H9 (cell line): ENCODE measurements around the gene LPP. TPM values are rescaled to one million over a fixed set of nuclear protein-coding genes. Genes with fewer than 3 reads are reported as not detected.

Source experiments
- DNase-seq: peaks from one replicate; pipeline ENCODE4 v3.0.0-alpha.2; 2017
- H2AFZ ChIP-seq: one replicate; pipeline ENCODE4 v1.6.1; 2013; ENCODE audit warnings: mild to moderate bottlenecking, low read length, control low read depth, moderate library complexity
- H2AK5ac ChIP-seq: 2 replicates; pipeline ENCODE4 v1.6.1; 2013; ENCODE audit warnings: low read length, control low read depth, mixed read lengths; ENCODE audit not compliant: insufficient read length
- H2BK120ac ChIP-seq: one replicate; pipeline ENCODE4 v1.6.1; 2013; ENCODE audit warnings: low read depth, mild to moderate bottlenecking, low read length, control low read depth, inconsistent platforms; ENCODE audit not compliant: poor library complexity, severe bottlenecking
- H2BK12ac ChIP-seq: 2 replicates; pipeline ENCODE4 v1.6.1; 2013; ENCODE audit warnings: low read length, control low read depth, mixed read lengths, low read depth; ENCODE audit not compliant: insufficient read length
- H2BK15ac ChIP-seq: 2 replicates; pipeline ENCODE4 v1.6.1; 2013; ENCODE audit warnings: low read depth, low read length, control low read depth
- H2BK20ac ChIP-seq: one replicate; pipeline ENCODE4 v1.6.1; 2013; ENCODE audit warnings: low read depth, mild to moderate bottlenecking, low read length, control low read depth, inconsistent platforms; ENCODE audit not compliant: poor library complexity, severe bottlenecking
- H2BK5ac ChIP-seq: 2 replicates; pipeline ENCODE4 v1.6.1; 2013; ENCODE audit warnings: low read length, control low read depth, mixed read lengths; ENCODE audit not compliant: insufficient read length
- H3K14ac ChIP-seq: 2 replicates; pipeline ENCODE4 v1.6.1; 2013; ENCODE audit warnings: low read length, control low read depth; ENCODE audit not compliant: insufficient read depth
- H3K18ac ChIP-seq: 2 replicates; pipeline ENCODE4 v1.6.1; 2013; ENCODE audit warnings: low read depth, mild to moderate bottlenecking, mixed read lengths, low read length, control low read depth; ENCODE audit not compliant: insufficient read length
- H3K23ac ChIP-seq: 2 replicates; pipeline ENCODE4 v1.6.1; 2013; ENCODE audit warnings: low read length, control low read depth, mixed read lengths, low read depth; ENCODE audit not compliant: insufficient read length
- H3K23me2 ChIP-seq: 2 replicates; pipeline ENCODE4 v1.6.1; 2013; ENCODE audit warnings: low read depth, mild to moderate bottlenecking, mixed read lengths, low read length, control low read depth; ENCODE audit not compliant: insufficient read length, poor library complexity, severe bottlenecking
- H3K27ac ChIP-seq: 2 replicates; pipeline ENCODE4 v1.5.1; 2013; ENCODE audit warnings: low read length, control low read depth, mixed read lengths, low read depth; ENCODE audit not compliant: insufficient read length
- H3K27me3 ChIP-seq: 2 replicates; pipeline ENCODE4 v1.6.1; 2013; ENCODE audit warnings: low read length, control low read depth, inconsistent platforms; ENCODE audit not compliant: insufficient read depth
- H3K4ac ChIP-seq: 2 replicates; pipeline ENCODE4 v1.6.1; 2013; ENCODE audit warnings: low read depth, mild to moderate bottlenecking, control low read depth, inconsistent platforms, low read length, moderate library complexity
- H3K4me1 ChIP-seq: 2 replicates; pipeline ENCODE4 v1.6.1; 2013; ENCODE audit warnings: low read length, control low read depth, inconsistent platforms; ENCODE audit not compliant: insufficient read depth
- H3K4me2 ChIP-seq: 2 replicates; pipeline ENCODE4 v1.6.1; 2013; ENCODE audit warnings: low read length, control low read depth, mixed read lengths; ENCODE audit not compliant: insufficient read length, insufficient read depth
- H3K56ac ChIP-seq: 2 replicates; pipeline ENCODE4 v1.6.1; 2013; ENCODE audit warnings: low read depth, mild to moderate bottlenecking, mixed read lengths, low read length, control low read depth; ENCODE audit not compliant: insufficient read length
- H3K79me1 ChIP-seq: 2 replicates; pipeline ENCODE4 v1.6.1; 2013; ENCODE audit warnings: low read depth, mild to moderate bottlenecking, moderate library complexity, low read length, control low read depth, inconsistent platforms; ENCODE audit not compliant: insufficient read depth, poor library complexity, severe bottlenecking
- H3K79me2 ChIP-seq: 2 replicates; pipeline ENCODE4 v1.6.1; 2013; ENCODE audit warnings: low read length, control low read depth, inconsistent platforms; ENCODE audit not compliant: insufficient read depth
- H3K9ac ChIP-seq: 2 replicates; pipeline ENCODE4 v1.6.1; 2013; ENCODE audit warnings: low read length, control low read depth, mixed read lengths; ENCODE audit not compliant: insufficient read length; ENCODE audit errors: extremely low read depth
- H3K9me3 ChIP-seq: one replicate; pipeline ENCODE4 v1.6.1; 2013; ENCODE audit warnings: low read depth, low read length, inconsistent platforms; ENCODE audit not compliant: control insufficient read depth
- H3T11ph ChIP-seq: one replicate; pipeline ENCODE4 v1.6.1; 2013; ENCODE audit warnings: mild to moderate bottlenecking, low read length, control low read depth, inconsistent platforms
- H4K20me1 ChIP-seq: one replicate; pipeline ENCODE4 v1.6.1; 2013; ENCODE audit not compliant: control insufficient read depth, insufficient read length, insufficient read depth
- H4K5ac ChIP-seq: 2 replicates; pipeline ENCODE4 v1.6.1; 2013; ENCODE audit warnings: low read depth, mild to moderate bottlenecking, mixed read lengths, low read length, control low read depth; ENCODE audit not compliant: insufficient read length
- H4K8ac ChIP-seq: replicated peaks from 2 replicates; pipeline ENCODE4 v1.6.1; 2013; ENCODE audit warnings: low read length, control low read depth, mixed read lengths, low read depth; ENCODE audit not compliant: insufficient read length
- H4K91ac ChIP-seq: 2 replicates; pipeline ENCODE4 v1.6.1; 2013; ENCODE audit warnings: low read depth, mild to moderate bottlenecking, moderate library complexity, mixed read lengths, low read length, control low read depth; ENCODE audit not compliant: insufficient read length
- H3K27ac Mint-ChIP-seq, 3 experiments: 2 replicates in 2 of 3; 3 replicates in 1 of 3; pipeline ENCODE4 v1.8.0; 2020 to 2021; ENCODE audit warnings: mixed read lengths in 3 of 3, mild to moderate bottlenecking in 1 of 3, moderate library complexity in 1 of 3
- H3K27me3 Mint-ChIP-seq: 2 replicates; pipeline ENCODE4 v1.8.0; 2021; ENCODE audit warnings: low read depth, mild to moderate bottlenecking, moderate library complexity, mixed read lengths
- H3K36me3 Mint-ChIP-seq, 3 experiments: 2 replicates in 2 of 3; 3 replicates in 1 of 3; pipeline ENCODE4 v1.8.0; 2020 to 2021; ENCODE audit warnings: low read depth in 3 of 3, mixed read lengths in 3 of 3; ENCODE audit not compliant: insufficient read depth in 1 of 3
- H3K4me1 Mint-ChIP-seq, 2 experiments: 2 replicates each; pipeline ENCODE4 v1.8.0; 2020; ENCODE audit warnings: mixed read lengths in 2 of 2
- H3K4me3 Mint-ChIP-seq, 2 experiments: 2 replicates in 1 of 2; 3 replicates in 1 of 2; pipeline ENCODE4 v1.8.0; 2020 to 2021; ENCODE audit warnings: mild to moderate bottlenecking in 2 of 2, mixed read lengths in 2 of 2, moderate library complexity in 1 of 2
- H3K9me3 Mint-ChIP-seq, 2 experiments: 2 replicates in 1 of 2; 3 replicates in 1 of 2; pipeline ENCODE4 v1.8.0; 2020; ENCODE audit warnings: mild to moderate bottlenecking in 2 of 2, mixed read lengths in 2 of 2, moderate library complexity in 1 of 2
- WGBS: extraction: QIAGEN DNeasy Blood & Tissue Kit; methylation state at CpG from one replicate; pipeline ENCODE4 v1.1.7; 2013; ENCODE audit warnings: missing lambda C conversion rate, low lambda C conversion rate, mixed read lengths; ENCODE audit not compliant: insufficient read length; ENCODE audit errors: extremely low coverage; 5-methylcytosine and 5-hydroxymethylcytosine counted together
- total RNA-seq: library from RNA; stranded (reverse); gene quantifications from 2 replicates; pipeline ENCODE4 v1.2.1, GENCODE V29; 2021
- TF ChIP-seq, protein P1 (sequence below): fragments of 200-600 bp; sonication (generic); conservative IDR thresholded peaks from 3 replicates; pipeline ENCODE4 v1.8.0; 2021; ENCODE audit warnings: antibody characterized with exemption, mild to moderate bottlenecking

LPP gene
- total RNA-seq, 1 experiment from 2014 or later: 64.6 TPM

GRCh38 chr3:188822411-188822810, 668.5 kb downstream of the LPP start:
- Histone ChIP-seq H3K4ac (no peak overlapping the region), H4K8ac (no peak overlapping the region), H3K27me3 (no peaks in the 10 kb centered on the region), H2BK20ac (no peak overlapping the region), H3T11ph (no peak overlapping the region), H2BK12ac (no peak overlapping the region), H3K79me2 (no peaks in the 10 kb centered on the region), H2AK5ac (no peak overlapping the region), H3K79me1 (no peaks in the 10 kb centered on the region), H3K27ac (no peak overlapping the region), H3K56ac (no peak overlapping the region), H3K23me2 (no peaks in the 10 kb centered on the region), H2AFZ (no peak overlapping the region), H4K20me1 (no peaks in the 10 kb centered on the region), H4K5ac (no peak overlapping the region), H3K4me2 (no peak overlapping the region), H3K14ac (no peak overlapping the region), H2BK120ac (no peak overlapping the region), H3K23ac (no peak overlapping the region), H3K18ac (no peak overlapping the region), H3K9ac (no peak overlapping the region), H3K4me1 (no peaks in the 10 kb centered on the region), H4K91ac (no peak overlapping the region), H2BK5ac (no peak overlapping the region), H3K9me3 (no peaks in the 10 kb centered on the region), H2BK15ac (no peak overlapping the region)
- TF ChIP-seq, protein P1, sequence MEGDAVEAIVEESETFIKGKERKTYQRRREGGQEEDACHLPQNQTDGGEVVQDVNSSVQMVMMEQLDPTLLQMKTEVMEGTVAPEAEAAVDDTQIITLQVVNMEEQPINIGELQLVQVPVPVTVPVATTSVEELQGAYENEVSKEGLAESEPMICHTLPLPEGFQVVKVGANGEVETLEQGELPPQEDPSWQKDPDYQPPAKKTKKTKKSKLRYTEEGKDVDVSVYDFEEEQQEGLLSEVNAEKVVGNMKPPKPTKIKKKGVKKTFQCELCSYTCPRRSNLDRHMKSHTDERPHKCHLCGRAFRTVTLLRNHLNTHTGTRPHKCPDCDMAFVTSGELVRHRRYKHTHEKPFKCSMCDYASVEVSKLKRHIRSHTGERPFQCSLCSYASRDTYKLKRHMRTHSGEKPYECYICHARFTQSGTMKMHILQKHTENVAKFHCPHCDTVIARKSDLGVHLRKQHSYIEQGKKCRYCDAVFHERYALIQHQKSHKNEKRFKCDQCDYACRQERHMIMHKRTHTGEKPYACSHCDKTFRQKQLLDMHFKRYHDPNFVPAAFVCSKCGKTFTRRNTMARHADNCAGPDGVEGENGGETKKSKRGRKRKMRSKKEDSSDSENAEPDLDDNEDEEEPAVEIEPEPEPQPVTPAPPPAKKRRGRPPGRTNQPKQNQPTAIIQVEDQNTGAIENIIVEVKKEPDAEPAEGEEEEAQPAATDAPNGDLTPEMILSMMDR: no peak
- Mint-ChIP-seq H3K4me1 (peaks cover 0 to 4% of the 10 kb centered on the region in 2 experiments; a peak in 1 of 4 replicates), H3K27me3 (no peaks in the 10 kb centered on the region), H3K9me3 (no peaks in the 10 kb centered on the region), H3K4me3 (no peak overlapping the region), H3K27ac (no peak overlapping the region), H3K36me3 (no peaks in the 10 kb centered on the region)
- no CpG with 5 or more reads among the region's 2 CpGs for WGBS
- DNase-seq: no peak
